Hair follicle dermal papilla cell (primary cell): Measurements from ENCODE around the gene PHACTR4. TPM values are rescaled to one million over a fixed set of nuclear protein-coding genes. Genes with fewer than 3 reads are reported as not detected.
A peak's percentile ranks its signal among the peaks of the same experiment; 100 is the strongest.

Experiments used
- small RNA-seq: library from RNA; depleted of rRNA; stranded (forward); fragments of <200 nt; gene quantifications from one replicate; pipeline ENCODE3, GENCODE V24; 2012
- total RNA-seq: library from RNA; depleted of rRNA; stranded (reverse); fragments of >200 nt; gene quantifications from 2 replicates; pipeline ENCODE4 v1.2.3, GENCODE V29; 2012

The PHACTR4 gene
- total RNA-seq: 14.8 and 16.2 TPM in 2 replicates

DNA sequence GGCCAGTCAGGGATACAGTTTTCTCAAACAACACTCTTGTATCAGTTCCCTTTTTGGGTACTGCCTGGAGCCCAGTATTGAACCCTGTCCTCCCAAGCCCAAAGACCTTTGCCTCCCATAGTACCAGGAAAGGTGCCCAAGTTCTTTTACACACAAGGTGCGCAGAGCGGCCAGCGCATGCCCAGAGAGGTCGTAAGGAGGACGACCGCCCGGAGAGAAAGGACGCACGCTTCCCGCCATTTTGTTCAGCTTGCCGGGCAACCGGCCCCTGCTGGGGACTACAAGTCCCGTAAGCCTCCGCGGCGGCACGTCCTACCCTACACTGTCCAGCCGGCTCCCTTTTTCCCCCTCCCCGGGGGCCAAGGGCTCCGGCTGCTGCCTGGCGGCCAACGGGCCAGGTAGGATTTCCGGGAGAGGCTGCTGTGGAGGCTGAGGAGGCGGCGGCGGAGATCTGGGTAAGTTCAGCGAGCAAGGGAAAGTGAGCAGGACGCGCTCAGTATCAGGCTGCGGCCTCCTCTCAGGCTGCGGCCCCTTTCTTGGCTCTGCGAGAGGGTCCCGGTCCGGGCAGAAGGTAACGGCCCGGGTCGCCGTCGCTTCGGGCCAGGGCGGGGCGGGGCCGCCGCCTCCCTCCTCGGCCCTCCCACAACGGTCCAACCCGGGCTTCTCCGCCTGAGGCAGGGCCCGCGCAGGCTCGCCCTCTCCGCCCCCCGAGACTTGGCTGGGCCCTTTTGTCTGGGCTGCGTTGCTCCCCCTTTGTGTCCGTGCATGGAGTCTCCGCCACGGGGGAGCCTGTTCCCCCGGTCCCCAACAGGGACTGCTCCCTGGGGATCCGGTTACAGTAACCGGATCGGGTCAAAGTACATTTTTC is at the start of gene PHACTR4:
Gene PHACTR4, plus strand, starts transcription at position 370 of the 868 bp plus-strand sequence. CDS start 37,708 bp downstream, outside the sequence.

DNA sequence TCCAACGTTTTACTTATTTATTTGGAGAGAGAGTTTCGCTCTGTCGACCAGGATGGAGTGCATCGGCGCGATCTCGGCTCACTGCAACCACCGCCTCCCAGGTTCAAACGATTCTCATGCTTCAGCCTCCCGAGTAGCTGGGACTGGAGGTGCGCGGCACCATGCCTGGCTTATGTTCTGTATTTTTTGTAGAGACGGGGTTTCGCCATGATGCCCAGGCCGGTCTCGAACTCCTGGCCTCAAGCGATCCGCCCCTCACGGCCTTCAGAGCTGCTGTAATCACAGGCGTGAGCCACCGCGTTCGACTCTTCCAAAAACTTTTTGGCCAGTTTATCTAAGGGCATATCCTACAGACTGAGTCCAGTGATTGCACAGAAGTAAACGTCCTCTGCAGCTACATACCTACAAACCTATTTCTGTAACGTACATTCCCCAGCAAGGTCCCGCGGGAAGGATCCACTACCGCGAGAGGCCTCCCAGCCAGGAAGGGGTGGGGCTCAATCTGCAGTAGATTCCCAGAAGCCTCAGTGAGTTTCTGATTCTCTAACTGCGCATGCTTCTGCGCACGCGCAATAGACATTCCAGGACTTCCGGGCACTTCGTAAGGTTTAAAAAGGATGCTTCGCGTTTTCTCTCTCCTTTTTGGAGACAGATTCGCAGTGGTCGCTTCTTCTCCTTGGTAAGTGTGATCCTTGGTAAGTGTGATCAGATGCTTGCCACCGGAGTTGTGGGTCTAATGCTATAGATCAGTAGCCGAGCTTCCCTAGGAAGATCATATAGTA is 136.1 kb downstream of the PHACTR4 start, which contains the start of gene RCC1:
Gene RCC1, plus strand, starts transcription at position 638 of the 782 bp plus-strand sequence. CDS start 23,824 bp downstream, outside the sequence.

Small RNA genes within 50 kb of the gene (small RNA-seq; reads per million reads assigned to genes)
- gene RF00019 (not detected), gene RNU6ATAC27P (not detected), gene SNORA73A (not detected), gene SNORA73B (3,783 reads per million, percentile 100 among the genes with 10 or more reads in this experiment)

Other genes starting within 250 kb of the PHACTR4 start
- gene PTAFR, start 193.1 kb upstream of the PHACTR4 start, total RNA-seq: 0.12 and 0.16 TPM in 2 replicates
- 44.5 and 51.7 TPM in 2 replicates for gene DNAJC8, start 136.7 kb upstream of the PHACTR4 start, total RNA-seq
- 37.8 and 58.9 TPM in 2 replicates for gene ATP5IF1, start 133.6 kb upstream of the PHACTR4 start, total RNA-seq
- gene SESN2, start 110.2 kb upstream of the PHACTR4 start, total RNA-seq: 26.2 and 30.3 TPM in 2 replicates
- 18.2 and 22.2 TPM in 2 replicates for gene MED18, start 40.7 kb upstream of the PHACTR4 start, total RNA-seq
- gene RCC1, start 136.3 kb downstream of the PHACTR4 start, total RNA-seq: 30.8 and 31.8 TPM in 2 replicates
- gene TRNAU1AP, start 183.3 kb downstream of the PHACTR4 start, total RNA-seq: 25.0 and 27.8 TPM in 2 replicates
- gene RAB42, start 222.5 kb downstream of the PHACTR4 start, total RNA-seq: 14.6 and 15.9 TPM in 2 replicates